SK-N-SH (cell line): Measurements from ENCODE around the gene TAS2R41. TPM values are rescaled to one million over a fixed set of nuclear protein-coding genes. Genes with fewer than 3 reads are reported as not detected.
"Not testable (repeated sequence)": the region's sequence is repeated elsewhere in the genome, so short reads cannot be mapped to it uniquely, and the experiment has no call there.

ENCODE experiments used
- CTCF ChIA-PET: fragments of 300-600, 350-600 bp; formaldehyde crosslinking; extraction: SDS; loops from one replicate; lab custom pipeline; 2021; lab: Yijun Ruan, JAX
- POLR2A ChIA-PET: fragments of 350-600 bp; sonication (Branson Sonifier 250); formaldehyde crosslinking; extraction: SDS; loops from one replicate; lab custom pipeline; 2020; ENCODE audit warnings: antibody characterized with exemption, inconsistent platforms; lab: Yijun Ruan, JAX
- DNase-seq: peaks from one replicate; pipeline ENCODE4 v3.0.0; 2012
- H2AFZ ChIP-seq: fragments of 200-600 bp; sonication (generic); 2 replicates; pipeline ENCODE4 v1.8.1; 2016; ENCODE audit warnings: antibody characterized with exemption, mild to moderate bottlenecking, low read depth
- H3F3A ChIP-seq: fragments of 200-600 bp; sonication (generic); replicated peaks from 2 replicates; pipeline ENCODE3; 2016; ENCODE audit warnings: antibody characterized with exemption, mild to moderate bottlenecking; ENCODE audit not compliant: insufficient read depth
- H3K27ac ChIP-seq, 2 experiments: fragments of 200-500 bp in 1 of 2; fragments of 200-600 bp in 1 of 2; sonication (Bioruptor generic) in 1 of 2; sonication (generic), shearing (Covaris generic) in 1 of 2; 2 replicates each; pipeline versions ENCODE4 v1.5.1 to v1.6.1; 2014 to 2016; ENCODE audit warnings: low read depth in 2 of 2, inconsistent platforms in 1 of 2, low read length in 1 of 2, mild to moderate bottlenecking in 1 of 2, mixed read lengths in 1 of 2
- H3K27me3 ChIP-seq: fragments of 200-600 bp; sonication (generic), shearing (Covaris generic); 2 replicates; pipeline ENCODE4 v1.6.1; 2016; ENCODE audit warnings: mixed run types; ENCODE audit not compliant: insufficient read depth
- H3K36me3 ChIP-seq, 2 experiments: fragments of 200-500 bp in 1 of 2; fragments of 200-600 bp in 1 of 2; sonication (Bioruptor generic) in 1 of 2; sonication (generic) in 1 of 2; replicated peaks in 1 of 2; 2 replicates each; pipeline versions ENCODE3 to v1.5.1; 2014 to 2016; ENCODE audit warnings: low read length in 1 of 2, mild to moderate bottlenecking in 1 of 2; ENCODE audit not compliant: insufficient read depth in 2 of 2, control insufficient read depth in 1 of 2
- H3K4me1 ChIP-seq, 2 experiments: fragments of 200-500 bp in 1 of 2; fragments of 200-600 bp in 1 of 2; sonication (Bioruptor generic) in 1 of 2; sonication (generic), shearing (Covaris generic) in 1 of 2; 2 replicates each; pipeline versions ENCODE4 v1.5.1 to v1.6.1; 2014 to 2016; ENCODE audit warnings: low read depth in 1 of 2, low read length in 1 of 2, mixed run types in 1 of 2; ENCODE audit not compliant: insufficient read depth in 2 of 2, control insufficient read depth in 1 of 2
- H3K4me2 ChIP-seq: fragments of 200-600 bp; sonication (generic), shearing (Covaris generic); 2 replicates; pipeline ENCODE4 v1.6.1; 2017; ENCODE audit warnings: mixed run types
- H3K4me3 ChIP-seq, 2 experiments: fragments of 200-500 bp in 1 of 2; fragments of 200-600 bp in 1 of 2; sonication (Bioruptor generic) in 1 of 2; sonication (generic), shearing (Covaris generic) in 1 of 2; 2 replicates each; pipeline versions ENCODE4 v1.5.1 to v1.8.1; 2014 to 2016; ENCODE audit warnings: low read depth in 2 of 2, inconsistent platforms in 1 of 2, low read length in 1 of 2, mild to moderate bottlenecking in 1 of 2, mixed read lengths in 1 of 2, moderate library complexity in 1 of 2
- H3K79me2 ChIP-seq: fragments of 200-600 bp; sonication (generic); 2 replicates; pipeline ENCODE4 v1.8.1; 2017; ENCODE audit warnings: mild to moderate bottlenecking; ENCODE audit not compliant: insufficient read depth
- H3K9ac ChIP-seq: fragments of 200-600 bp; sonication (generic); 2 replicates; pipeline ENCODE4 v1.6.1; 2017; ENCODE audit warnings: mixed run types
- H3K9me2 ChIP-seq: fragments of 200-600 bp; sonication (generic); 2 replicates; pipeline ENCODE4 v1.6.1; 2017; ENCODE audit warnings: mixed run types
- H3K9me3 ChIP-seq: fragments of 200-600 bp; sonication (generic); 2 replicates; pipeline ENCODE4 v1.6.1; 2017; ENCODE audit warnings: mixed run types, mild to moderate bottlenecking, moderate library complexity
- H4K20me1 ChIP-seq: fragments of 200-600 bp; sonication (generic); 2 replicates; pipeline ENCODE4 v1.6.1; 2017; ENCODE audit warnings: mild to moderate bottlenecking, mixed run types; ENCODE audit not compliant: insufficient read depth
- CHD2 ChIP-seq: fragments of 150-350 bp; IDR thresholded peaks from 2 replicates; pipeline ENCODE4 v1.6.1; 2018; ENCODE audit warnings: low read length; ENCODE audit not compliant: partially characterized antibody
- FOSL2 ChIP-seq: IDR thresholded peaks from 2 replicates; pipeline ENCODE4 v1.4.0; 2012; ENCODE audit warnings: low read depth, mild to moderate bottlenecking, moderate library complexity, borderline replicate concordance
- GATA2 ChIP-seq: sonication (generic); formaldehyde crosslinking; IDR thresholded peaks from 2 replicates; pipeline ENCODE4 v1.5.0; 2020; ENCODE audit warnings: mild to moderate bottlenecking, missing genetic modification reagents
- MXI1 ChIP-seq: IDR thresholded peaks from 2 replicates; pipeline ENCODE4 v1.6.1; 2012; ENCODE audit warnings: mild to moderate bottlenecking, low read depth, low read length, improper control_type of control experiment
- NFIC ChIP-seq: IDR thresholded peaks from 2 replicates; pipeline ENCODE4 v1.4.0; 2012; ENCODE audit warnings: borderline replicate concordance
- PBX3 ChIP-seq: IDR thresholded peaks from 2 replicates; pipeline ENCODE4; 2012
- POLR2AphosphoS5 ChIP-seq: IDR thresholded peaks from 2 replicates; pipeline ENCODE4 v1.6.1; 2012; ENCODE audit warnings: low read depth, low read length
- RFX5 ChIP-seq: IDR thresholded peaks from 2 replicates; pipeline ENCODE4 v1.6.1; 2012; ENCODE audit warnings: mild to moderate bottlenecking, improper control_type of control experiment, low read length
- TCF12 ChIP-seq: IDR thresholded peaks from 2 replicates; pipeline ENCODE4 v1.4.0; 2012
- USF1 ChIP-seq: IDR thresholded peaks from 2 replicates; pipeline ENCODE4 v1.4.0; 2012; ENCODE audit warnings: low read depth, borderline replicate concordance
- ZBTB33 ChIP-seq: IDR thresholded peaks from 2 replicates; pipeline ENCODE4 v1.4.0; 2012; ENCODE audit warnings: low read depth, borderline replicate concordance
- WGBS: methylation state at CpG from one replicate; pipeline ENCODE4 v1.1.6; 2017; ENCODE audit warnings: low lambda C conversion rate; 5-methylcytosine and 5-hydroxymethylcytosine counted together
- polyA plus RNA-seq, 3 experiments: library from polyadenylated mRNA; depleted of rRNA; stranded (reverse); fragments of >200 nt; gene quantifications; 2 replicates each; pipeline ENCODE4 v1.2.3, GENCODE V29; 2012

TAS2R41 gene
- polyA plus RNA-seq, 1 of the 3 experiments (the other 2 are of a cell fraction): not detected

- TF ChIP-seq POLR2AphosphoS5 (peak; percentile 80), MXI1 (no peak), CHD2 (no peak), RFX5 (no peak), USF1 (no peak), GATA2 (no peak), FOSL2 (peak; percentile 11; the same call in 1 of the 2 replicates), ZBTB33 (no peak)
These were observed 41.9 kb downstream of the TAS2R41 start (continued) for GRCh38 chr7:143519411-143520131.

GRCh38 chr7:143522309-143522916 lies 44.7 kb downstream of the TAS2R41 start:
- not testable (repeated sequence) for DNase-seq, H4K20me1 ChIP-seq
- no CpG with 5 or more reads among the region's 9 CpGs for WGBS

More at GRCh38 chr7:143522309-143522916, 44.7 kb downstream of the TAS2R41 start:
- H3K4me1 ChIP-seq: peaks cover 0 to 21% of the 10 kb centered on the region in 2 experiments; a peak in 3 of 4 replicates
- H3K4me2 ChIP-seq, H2AFZ ChIP-seq, POLR2A ChIA-PET, H3K9me3 ChIP-seq: not testable (repeated sequence)
- TF ChIP-seq NFIC (peak; percentile 33; the same call in 1 of the 2 replicates), PBX3 (peak; percentile 28), TCF12 (peak; percentile 30; the same call in 1 of the 2 replicates)
- TF ChIP-seq, all 33 proteins: peak for 3; not testable (repeated sequence) for 30
- H3K36me3 ChIP-seq, H3K27ac ChIP-seq, H3K79me2 ChIP-seq, H3K27me3 ChIP-seq, CTCF ChIA-PET, H3K9me2 ChIP-seq, H3K9ac ChIP-seq, H3K4me3 ChIP-seq: not testable (repeated sequence)
- H3F3A ChIP-seq: peaks cover 19% of the 10 kb centered on the region

Other genes with a start within 250 kb of the TAS2R41 start
- gene GSTK1, start 214.4 kb upstream of the TAS2R41 start, polyA plus RNA-seq (2012; rRNA removed): 299 and 354 TPM in 2 replicates
- gene TMEM139, start 192.9 kb upstream of the TAS2R41 start, polyA plus RNA-seq (2012; rRNA removed): 0.05 and 0.19 TPM in 2 replicates
- 19.7 and 22.3 TPM in 2 replicates for gene CASP2, start 189.5 kb upstream of the TAS2R41 start, polyA plus RNA-seq (2012; rRNA removed)
- 0.10 and 0.12 TPM in 2 replicates for gene CLCN1, start 161.8 kb upstream of the TAS2R41 start, polyA plus RNA-seq (2012; rRNA removed)
- gene FAM131B, start 115.2 kb upstream of the TAS2R41 start, polyA plus RNA-seq (2012; rRNA removed): 43.6 and 50.1 TPM in 2 replicates
- 124 and 271 TPM in 2 replicates for gene ZYX, start 96.5 kb upstream of the TAS2R41 start, polyA plus RNA-seq (2012; rRNA removed)
- gene EPHA1, start 69.0 kb upstream of the TAS2R41 start, polyA plus RNA-seq (2012; rRNA removed): 0.26 and 0.49 TPM in 2 replicates
- gene TAS2R60, start 34.4 kb upstream of the TAS2R41 start, polyA plus RNA-seq (2012; rRNA removed): 0.10 TPM in 1 of 2 replicates, not detected in the other
- gene CTAGE15, start 93.9 kb downstream of the TAS2R41 start, polyA plus RNA-seq (2012; rRNA removed): 0.07 TPM in 1 of 2 replicates, not detected in the other
- gene TCAF2, start 143.1 kb downstream of the TAS2R41 start, polyA plus RNA-seq (2012; rRNA removed): 19.5 and 23.3 TPM in 2 replicates